HG02885 (cell line): ENCODE measurements around the gene ASTN2.

Source experiments
- ATAC-seq: cut with Tn5 transposase; IDR thresholded peaks from one replicate; pipeline ENCODE4 v1.9.1; 2021; ENCODE audit warnings: mild to moderate bottlenecking; ENCODE audit not compliant: unreplicated experiment, poor library complexity

ASTN2 gene

GRCh38 chr9:116448431-116448830, 966.4 kb downstream of the ASTN2 start:
- no peak for ATAC-seq

GRCh38 chr9:116447934-116448333, 966.9 kb downstream of the ASTN2 start:
- no peak for ATAC-seq

GRCh38 chr9:116442528-116442927, 972.3 kb downstream of the ASTN2 start:
- ATAC-seq, result no peak

- ATAC-seq, result no peak
These were observed 977.2 kb downstream of the ASTN2 start for GRCh38 chr9:116437411-116438370.

GRCh38 chr9:116436121-116436520, 978.7 kb downstream of the ASTN2 start:
- ATAC-seq, result no peak

- no peak for ATAC-seq
These were observed 979.2 kb downstream of the ASTN2 start for GRCh38 chr9:116435706-116436105.

- ATAC-seq, result no peak
These were observed 980.5 kb downstream of the ASTN2 start for GRCh38 chr9:116434314-116434713.

GRCh38 chr9:116432051-116432450, 982.8 kb downstream of the ASTN2 start:
- ATAC-seq, result no peak

- ATAC-seq, result no peak
These were observed 984.0 kb downstream of the ASTN2 start for GRCh38 chr9:116430849-116431248.

GRCh38 chr9:116425244-116425643, 989.6 kb downstream of the ASTN2 start:
- no peak for ATAC-seq

GRCh38 chr9:116423149-116423548, 991.7 kb downstream of the ASTN2 start:
- no peak for ATAC-seq

GRCh38 chr9:116422119-116422979, 992.5 kb downstream of the ASTN2 start:
- no peak for ATAC-seq

GRCh38 chr9:116420993-116421538, 993.8 kb downstream of the ASTN2 start:
- no peak for ATAC-seq

GRCh38 chr9:116419181-116419580, 995.7 kb downstream of the ASTN2 start:
- ATAC-seq, result no peak

GRCh38 chr9:116417464-116417863, 997.4 kb downstream of the ASTN2 start:
- no peak for ATAC-seq

GRCh38 chr9:116416421-116416820, 998.4 kb downstream of the ASTN2 start:
- ATAC-seq, result no peak

- no peak for ATAC-seq
These were observed 1000.5 kb downstream of the ASTN2 start for GRCh38 chr9:116414374-116414773.

- no peak for ATAC-seq
These were observed 1003.4 kb downstream of the ASTN2 start for GRCh38 chr9:116411506-116411905.

- ATAC-seq, result no peak
These were observed 1005.2 kb downstream of the ASTN2 start for GRCh38 chr9:116409638-116410037.

- ATAC-seq, result no peak
These were observed 1005.7 kb downstream of the ASTN2 start for GRCh38 chr9:116409129-116409528.

GRCh38 chr9:116406469-116406868, 1008.4 kb downstream of the ASTN2 start:
- ATAC-seq, result no peak
